ENCODE results near the gene KCNK10. TPM values are rescaled to one million over a fixed set of nuclear protein-coding genes. Genes with fewer than 3 reads are reported as not detected.

Gene KCNK10
- total RNA-seq, 2 experiments from 2014 or later, result 0.68 to 0.73 TPM

DNA sequence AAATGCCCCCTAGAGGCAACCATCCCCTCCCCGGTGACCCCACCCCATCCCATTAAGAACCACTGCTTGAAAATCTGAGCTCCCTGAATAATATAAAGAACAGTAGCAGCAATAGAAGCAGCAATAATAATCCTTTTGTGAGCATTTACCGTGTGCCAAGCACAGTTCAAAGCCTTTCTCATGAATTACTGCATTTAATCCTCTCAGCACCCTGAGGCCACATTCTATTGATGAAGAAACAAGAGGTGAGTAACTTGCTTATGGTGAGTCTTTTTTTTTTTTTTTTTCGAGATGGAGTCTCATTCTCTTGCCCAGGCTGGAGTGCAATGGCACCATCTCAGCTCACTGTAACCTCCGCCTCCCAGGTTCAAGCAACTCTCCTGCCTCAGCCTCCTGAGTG is 65.0 kb downstream of the KCNK10 start:
- no peak for DNase-seq (ENCODE audit: low spot score)
- Histone ChIP-seq H3K9me2 (ENCODE audit: insufficient read depth, low read length) (no peaks in the 10 kb centered on the region), H2AFZ (ENCODE audit: low read length) (no peak overlapping the region), H3K27ac (ENCODE audit: low read depth, low read length, poor library complexity, severe bottlenecking) (no peak overlapping the region), H4K20me1 (ENCODE audit: insufficient read depth, low read length) (no peaks in the 10 kb centered on the region), H3K4me1 (ENCODE audit: insufficient read depth, low read length, poor library complexity, severe bottlenecking) (no peaks in the 10 kb centered on the region), H3K9me3 (ENCODE audit: low read length) (no peaks in the 10 kb centered on the region), H3K79me2 (ENCODE audit: insufficient read depth, low read depth, low read length) (no peaks in the 10 kb centered on the region), H3K36me3 (ENCODE audit: insufficient read depth, low read length) (no peaks in the 10 kb centered on the region), H3K4me3 (ENCODE audit: low read depth, low read length, poor library complexity, severe bottlenecking) (no peak overlapping the region), H3K4me2 (ENCODE audit: low read length) (no peak overlapping the region)
- BruUV-seq (replicated peaks), result no TSS peak
- ChIA-PET CTCF (ENCODE audit: unreplicated experiment) (no interaction called here), POLR2A (no interaction called here)
- TF ChIP-seq EZH2phosphoT487 (IDR thresholded peaks at IDR 0.05; ENCODE audit: borderline replicate concordance, low read depth, low read length) (no peak), CTCF (conservative IDR thresholded peaks at IDR 0.05; ENCODE audit: low read length) (no peak)
- intact Hi-C loops (cut with micrococcal nuclease; ENCODE audit: unreplicated experiment), result no loop called here

- H3K9me2 ChIP-seq (ENCODE audit: insufficient read depth, low read length), result no peaks in the 10 kb centered on the region
- no peak overlapping the region for H3K27ac ChIP-seq (ENCODE audit: low read depth, low read length, poor library complexity, severe bottlenecking)
- intact Hi-C loops (cut with micrococcal nuclease; ENCODE audit: unreplicated experiment), result no loop called here
- no peaks in the 10 kb centered on the region for H3K4me1 ChIP-seq (ENCODE audit: insufficient read depth, low read length, poor library complexity, severe bottlenecking)
- BruUV-seq (replicated peaks), result no TSS peak
- no peak overlapping the region for H2AFZ ChIP-seq (ENCODE audit: low read length)
- H3K36me3 ChIP-seq (ENCODE audit: insufficient read depth, low read length), result no peaks in the 10 kb centered on the region
- no peaks in the 10 kb centered on the region for H3K9me3 ChIP-seq (ENCODE audit: low read length)
- H4K20me1 ChIP-seq (ENCODE audit: insufficient read depth, low read length), result no peaks in the 10 kb centered on the region
- no peak overlapping the region for H3K4me2 ChIP-seq (ENCODE audit: low read length)
- POLR2A ChIA-PET, result interaction anchor here (0.6 kb wide), 1 partner anchor 22 kb away, joined by 3 read pairs; no protein-coding TSS in a partner anchor
- no peaks in the 10 kb centered on the region for H3K79me2 ChIP-seq (ENCODE audit: insufficient read depth, low read depth, low read length)
- no peak overlapping the region for H3K4me3 ChIP-seq (ENCODE audit: low read depth, low read length, poor library complexity, severe bottlenecking)
- TF ChIP-seq CTCF (conservative IDR thresholded peaks at IDR 0.05; ENCODE audit: low read length) (no peak), EZH2phosphoT487 (IDR thresholded peaks at IDR 0.05; ENCODE audit: borderline replicate concordance, low read depth, low read length) (no peak)
- DNase-seq (ENCODE audit: low spot score), result no peak
- CTCF ChIA-PET (ENCODE audit: unreplicated experiment), result no interaction called here
Measured at GRCh38 chr14:88256997-88257950, 65.8 kb downstream of the KCNK10 start.

GRCh38 chr14:88255798-88256197 is 67.3 kb downstream of the KCNK10 start:
- no peaks in the 10 kb centered on the region for H3K9me2 ChIP-seq (ENCODE audit: insufficient read depth, low read length)
- no peak for DNase-seq (ENCODE audit: low spot score)
- no peaks in the 10 kb centered on the region for H3K79me2 ChIP-seq (ENCODE audit: insufficient read depth, low read depth, low read length)
- H3K4me2 ChIP-seq (ENCODE audit: low read length), result no peak overlapping the region
- CTCF ChIA-PET (ENCODE audit: unreplicated experiment), result no interaction called here
- no peaks in the 10 kb centered on the region for H3K4me1 ChIP-seq (ENCODE audit: insufficient read depth, low read length, poor library complexity, severe bottlenecking)
- intact Hi-C loops (cut with micrococcal nuclease; ENCODE audit: unreplicated experiment), result no loop called here
- no peak overlapping the region for H3K27ac ChIP-seq (ENCODE audit: low read depth, low read length, poor library complexity, severe bottlenecking)
- BruUV-seq (replicated peaks), result no TSS peak
- no peak overlapping the region for H2AFZ ChIP-seq (ENCODE audit: low read length)
- H3K4me3 ChIP-seq (ENCODE audit: low read depth, low read length, poor library complexity, severe bottlenecking), result no peak overlapping the region
- no peaks in the 10 kb centered on the region for H3K9me3 ChIP-seq (ENCODE audit: low read length)
- H3K36me3 ChIP-seq (ENCODE audit: insufficient read depth, low read length), result no peaks in the 10 kb centered on the region
- H4K20me1 ChIP-seq (ENCODE audit: insufficient read depth, low read length), result no peaks in the 10 kb centered on the region
- POLR2A ChIA-PET, result interaction anchor here (0.5 to 0.8 kb wide), 2 partner anchors 43 to 822 kb away, joined by 3 read pairs; no protein-coding TSS in a partner anchor
- TF ChIP-seq CTCF (conservative IDR thresholded peaks at IDR 0.05; ENCODE audit: low read length) (no peak), EZH2phosphoT487 (IDR thresholded peaks at IDR 0.05; ENCODE audit: borderline replicate concordance, low read depth, low read length) (no peak)

All from OCI-LY7 (cell line).